Stimulated activated naive CD8-positive, alpha-beta T cell treated with anti-CD3 and anti-CD28 coated beads, Interleukin-15, amount 100 ng/mL, for 72 hours (primary cell): ENCODE measurements around the gene NPFF.
A peak's percentile ranks its signal among the peaks of the same experiment; 100 is the strongest.

Source experiments
- ATAC-seq: fragments of 150-1000 bp; cut with Tn5 transposase; 2 replicates; pipeline ENCODE4 v1.10.0; 2021; ENCODE audit warnings: mild to moderate bottlenecking, moderate library complexity
- DNase-seq, 2 donors: peaks; one replicate each; pipeline ENCODE4 v3.0.0; 2021 to 2022
- H3K27ac Mint-ChIP-seq, 2 donors: one replicate each; pipeline ENCODE4 v1.8.0; 2022; ENCODE audit warnings: mild to moderate bottlenecking in 2 of 2, mixed read lengths in 2 of 2, moderate library complexity in 2 of 2
- H3K27me3 Mint-ChIP-seq: one replicate; pipeline ENCODE4 v1.8.0; 2022; ENCODE audit warnings: mixed read lengths
- H3K4me1 Mint-ChIP-seq: one replicate; pipeline ENCODE4 v1.8.0; 2022; ENCODE audit warnings: mild to moderate bottlenecking, mixed read lengths
- H3K4me3 Mint-ChIP-seq, 2 donors: one replicate each; pipeline ENCODE4 v1.8.0; 2022; ENCODE audit warnings: mild to moderate bottlenecking in 2 of 2, mixed read lengths in 2 of 2, moderate library complexity in 1 of 2
- H3K9me3 Mint-ChIP-seq, 2 donors: one replicate each; pipeline ENCODE4 v1.8.0; 2022; ENCODE audit warnings: mixed read lengths in 2 of 2

Gene NPFF

GRCh38 chr12:53474819-53475218, 32.5 kb downstream of the NPFF start:
- Mint-ChIP-seq H3K27ac (peak overlapping the region; percentile 82 to 96), H3K27me3 (no peaks in the 10 kb centered on the region), H3K4me3 (peak overlapping the region; percentile 57 to 70), H3K9me3 (no peaks in the 10 kb centered on the region), H3K4me1 (peaks cover 67% of the 10 kb centered on the region)
- DNase-seq (no peak), ATAC-seq (peak; percentile 42)

DNA sequence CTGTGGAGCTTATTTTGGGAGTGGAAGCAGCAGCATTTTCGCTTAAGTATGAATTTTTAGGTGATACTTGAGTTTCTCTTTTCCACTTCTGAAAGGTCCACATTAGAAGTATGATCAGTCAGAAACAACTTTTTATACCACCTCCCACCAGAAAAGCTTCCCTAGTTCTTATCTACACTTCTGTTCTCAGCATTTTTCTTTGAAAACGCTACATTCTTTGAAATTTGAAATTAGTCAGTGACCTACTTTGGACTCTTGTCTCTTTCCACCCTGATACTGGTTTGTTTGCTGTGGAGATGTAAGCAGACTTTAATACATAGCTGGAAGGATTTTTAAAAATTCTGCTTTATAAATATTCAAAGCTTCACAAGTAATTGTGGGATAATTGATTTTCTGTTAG, 33.2 kb downstream of the NPFF start:
- ATAC-seq = no peak
- Mint-ChIP-seq H3K4me3 (peak overlapping the region; percentile 57 to 70), H3K27me3 (no peaks in the 10 kb centered on the region), H3K9me3 (no peaks in the 10 kb centered on the region), H3K27ac (peak overlapping the region in 1 of 2 donors; percentile 82), H3K4me1 (peaks cover 66% of the 10 kb centered on the region)
- no peak for DNase-seq

DNA sequence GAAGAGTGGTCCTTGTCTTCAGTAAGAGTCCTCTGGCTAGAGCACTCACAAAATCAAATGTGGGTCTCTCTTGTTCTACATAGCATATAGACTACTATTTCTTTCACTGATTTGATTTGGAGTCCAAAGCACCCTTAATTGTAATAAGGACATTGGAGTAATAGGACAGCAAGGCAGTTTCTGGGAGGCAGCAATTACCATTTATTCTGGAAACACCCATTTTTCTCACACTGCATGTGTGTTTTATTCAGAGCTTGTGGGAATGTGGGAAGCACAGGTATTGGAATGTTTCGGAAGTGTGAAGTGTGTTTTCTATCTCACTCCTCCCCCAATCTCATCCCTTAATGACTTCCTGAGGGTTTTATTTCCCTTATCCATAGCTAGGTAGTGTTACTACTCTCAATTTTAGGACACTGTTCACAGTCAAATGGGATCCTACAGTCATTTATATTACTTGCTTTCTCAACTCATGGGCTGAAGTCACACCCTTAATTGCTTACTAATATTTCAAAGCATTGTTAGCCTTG, 35.2 kb downstream of the NPFF start:
- H3K27me3 Mint-ChIP-seq = no peaks in the 10 kb centered on the region
- H3K27ac Mint-ChIP-seq = no peak overlapping the region
- DNase-seq (no peak), ATAC-seq (no peak)
- H3K9me3 Mint-ChIP-seq = no peaks in the 10 kb centered on the region
- H3K4me3 Mint-ChIP-seq = no peak overlapping the region
- peaks cover 78% of the 10 kb centered on the region for H3K4me1 Mint-ChIP-seq

- H3K4me1 Mint-ChIP-seq = peaks cover 67% of the 10 kb centered on the region
- no peaks in the 10 kb centered on the region for H3K9me3 Mint-ChIP-seq
- H3K4me3 Mint-ChIP-seq = no peak overlapping the region
- ATAC-seq (peak; percentile 24), DNase-seq (no peak)
- peak overlapping the region in 1 of 2 donors; percentile 72 for H3K27ac Mint-ChIP-seq
- H3K27me3 Mint-ChIP-seq = no peaks in the 10 kb centered on the region
These were observed 39.0 kb downstream of the NPFF start for GRCh38 chr12:53468282-53468681.

- Mint-ChIP-seq H3K4me1 (peaks cover 63% of the 10 kb centered on the region), H3K9me3 (no peaks in the 10 kb centered on the region), H3K27ac (peak overlapping the region in 1 of 2 donors; percentile 59), H3K4me3 (no peak overlapping the region), H3K27me3 (no peaks in the 10 kb centered on the region)
- ATAC-seq (no peak), DNase-seq (no peak)
These were observed 39.4 kb downstream of the NPFF start for GRCh38 chr12:53467880-53468279.

DNA sequence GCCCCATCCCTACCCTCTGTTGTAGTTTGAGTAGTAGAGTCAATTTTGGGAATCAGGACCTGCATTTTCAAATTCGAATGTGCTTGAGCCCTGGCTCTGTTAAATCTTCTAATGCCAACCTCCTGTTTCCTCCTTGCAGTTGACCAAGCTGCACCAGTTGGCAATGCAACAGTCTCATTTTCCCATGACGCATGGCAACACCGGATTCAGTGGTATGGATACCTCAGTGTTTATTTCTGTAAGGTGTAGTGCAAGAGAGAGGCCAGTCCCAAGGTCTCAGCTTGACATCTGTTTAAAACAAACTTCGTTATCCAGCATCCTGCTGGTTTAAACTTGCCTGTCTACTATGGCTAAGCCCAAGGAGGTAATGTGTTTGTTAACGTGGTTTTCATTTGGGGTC, 40.2 kb downstream of the NPFF start:
- H3K4me3 Mint-ChIP-seq = no peak overlapping the region
- peaks cover 61% of the 10 kb centered on the region for H3K4me1 Mint-ChIP-seq
- DNase-seq = no peak
- H3K27ac Mint-ChIP-seq = peak overlapping the region; percentile 35 to 62
- no peaks in the 10 kb centered on the region for H3K27me3 Mint-ChIP-seq
- no peak for ATAC-seq
- H3K9me3 Mint-ChIP-seq = no peaks in the 10 kb centered on the region

GRCh38 chr12:53466640-53467039, 40.6 kb downstream of the NPFF start:
- ATAC-seq = no peak
- Mint-ChIP-seq H3K27ac (peak overlapping the region; percentile 20 to 62), H3K4me3 (no peak overlapping the region), H3K27me3 (no peaks in the 10 kb centered on the region), H3K9me3 (no peaks in the 10 kb centered on the region), H3K4me1 (peaks cover 57% of the 10 kb centered on the region)
- DNase-seq = no peak

DNA sequence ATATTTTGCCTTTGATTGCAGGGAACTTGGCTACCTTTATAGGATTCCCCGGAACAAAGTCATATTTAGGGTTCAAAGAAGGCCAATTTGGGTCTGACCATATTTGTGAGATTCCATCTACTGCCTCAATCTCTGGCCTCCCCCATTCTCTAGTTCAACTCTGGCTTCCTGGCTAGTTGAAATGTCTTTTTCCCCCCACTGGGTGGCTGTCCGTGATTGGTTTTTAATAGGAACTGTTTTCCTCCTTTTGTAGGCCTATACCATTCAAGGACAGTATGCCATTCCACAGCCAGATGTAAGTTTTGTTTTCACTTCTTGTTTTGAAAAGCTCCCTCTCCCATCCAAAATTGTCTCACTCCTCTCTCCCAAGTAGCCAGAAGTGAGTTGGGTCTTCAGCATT, 41.6 kb downstream of the NPFF start:
- H3K27ac Mint-ChIP-seq = no peak overlapping the region
- no peak for DNase-seq
- no peaks in the 10 kb centered on the region for H3K9me3 Mint-ChIP-seq
- no peak for ATAC-seq
- no peaks in the 10 kb centered on the region for H3K27me3 Mint-ChIP-seq
- H3K4me1 Mint-ChIP-seq = peaks cover 56% of the 10 kb centered on the region
- no peak overlapping the region for H3K4me3 Mint-ChIP-seq

GRCh38 chr12:53464685-53465418, 42.4 kb downstream of the NPFF start:
- Mint-ChIP-seq H3K27ac (peak overlapping the region; percentile 48 to 74), H3K27me3 (no peaks in the 10 kb centered on the region)

DNA sequence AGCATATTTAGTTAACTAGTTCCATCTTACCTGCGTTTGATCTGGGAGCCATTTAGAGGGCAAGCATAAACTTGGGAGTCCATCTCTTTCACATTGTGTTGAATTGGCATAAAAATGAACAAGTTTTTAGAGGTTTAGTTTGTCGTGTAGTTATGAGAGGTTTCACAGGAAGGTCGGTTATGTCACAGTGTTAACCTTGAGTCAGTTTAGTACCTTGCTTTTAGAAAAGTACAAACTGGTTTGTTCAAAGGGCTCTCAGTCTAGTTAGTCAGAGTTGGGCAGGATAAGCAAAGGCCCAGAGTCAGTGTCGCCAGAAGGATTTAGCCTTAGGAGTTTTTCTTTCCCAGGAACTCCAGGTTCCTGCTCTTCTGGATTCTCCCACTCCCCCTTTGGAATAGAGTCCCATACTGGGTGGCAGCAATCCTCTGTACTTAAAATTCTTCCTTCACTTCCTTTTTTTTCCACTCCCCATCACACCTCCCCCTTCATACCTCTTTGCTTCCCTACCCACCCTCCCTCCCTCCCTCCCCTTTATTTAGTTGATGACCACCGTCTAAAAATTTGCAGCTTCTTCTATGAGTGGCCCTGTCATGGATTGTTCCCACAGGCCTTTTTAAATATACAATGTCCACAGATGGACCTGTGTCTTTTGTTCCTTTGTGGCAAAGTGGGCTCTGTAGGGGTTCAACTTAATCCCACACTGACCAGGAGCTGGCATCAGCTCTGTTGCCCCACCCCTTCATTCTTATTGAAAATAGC, 43.3 kb downstream of the NPFF start:
- DNase-seq (no peak), ATAC-seq (no peak)
- H3K27ac Mint-ChIP-seq = peak overlapping the region in 1 of 2 donors; percentile 63
- H3K4me3 Mint-ChIP-seq = no peak overlapping the region
- peaks cover 67% of the 10 kb centered on the region for H3K4me1 Mint-ChIP-seq
- H3K27me3 Mint-ChIP-seq = no peaks in the 10 kb centered on the region
- no peaks in the 10 kb centered on the region for H3K9me3 Mint-ChIP-seq

More at GRCh38 chr12:53464685-53465418, 42.4 kb downstream of the NPFF start:
- Mint-ChIP-seq H3K4me1 (peaks cover 59% of the 10 kb centered on the region), H3K9me3 (no peaks in the 10 kb centered on the region), H3K4me3 (no peak overlapping the region)
- ATAC-seq = no peak
- DNase-seq = no peak

DNA sequence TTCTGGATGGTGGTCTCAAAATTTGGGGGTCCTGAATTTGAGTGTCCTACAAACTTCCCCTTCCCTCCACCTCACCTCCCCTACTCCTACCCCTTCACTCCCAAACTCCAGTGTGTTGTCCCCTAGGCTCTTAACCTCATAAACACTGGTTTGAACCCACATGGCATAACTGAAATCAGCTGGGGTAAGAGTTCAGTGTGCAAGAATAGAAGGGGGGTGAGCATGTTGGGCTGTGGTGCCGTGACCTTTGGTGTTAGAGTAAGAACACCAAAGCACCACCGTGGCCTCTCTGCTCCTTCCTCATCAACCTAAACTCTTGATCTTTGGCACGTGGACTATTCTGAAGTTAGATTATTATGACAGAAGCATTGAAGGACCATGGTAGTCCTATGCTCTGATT, 44.3 kb downstream of the NPFF start:
- ATAC-seq (no peak), DNase-seq (no peak)
- H3K4me3 Mint-ChIP-seq = no peak overlapping the region
- no peak overlapping the region for H3K27ac Mint-ChIP-seq
- H3K27me3 Mint-ChIP-seq = no peaks in the 10 kb centered on the region
- no peaks in the 10 kb centered on the region for H3K9me3 Mint-ChIP-seq
- H3K4me1 Mint-ChIP-seq = peaks cover 66% of the 10 kb centered on the region

DNA sequence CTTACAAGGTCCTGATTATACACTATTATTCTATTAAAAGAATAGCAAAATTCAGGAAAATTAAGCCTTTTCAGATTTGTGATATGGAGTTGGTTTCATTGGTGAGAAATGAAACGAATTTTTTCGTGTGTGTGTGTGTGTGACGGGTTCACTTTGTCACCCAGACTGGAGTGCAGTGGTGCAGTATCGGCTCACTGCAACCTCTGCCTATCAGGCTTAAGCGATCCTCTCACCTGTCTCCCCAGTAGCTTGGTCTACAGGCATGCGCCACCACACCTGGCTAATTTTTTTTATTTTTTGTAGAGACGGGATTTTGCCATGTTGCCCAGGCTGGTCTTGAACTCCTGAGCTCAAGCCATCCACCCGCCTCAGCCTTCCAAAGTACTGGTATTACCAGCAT, 45.7 kb downstream of the NPFF start:
- Mint-ChIP-seq H3K4me1 (peaks cover 56% of the 10 kb centered on the region), H3K27me3 (no peaks in the 10 kb centered on the region), H3K9me3 (no peaks in the 10 kb centered on the region), H3K27ac (peak overlapping the region in 1 of 2 donors; percentile 59), H3K4me3 (no peak overlapping the region)
- ATAC-seq (no peak), DNase-seq (no peak)

- H3K27ac Mint-ChIP-seq = peak overlapping the region in 1 of 2 donors; percentile 91
- peaks cover 54% of the 10 kb centered on the region for H3K4me1 Mint-ChIP-seq
- H3K27me3 Mint-ChIP-seq = no peaks in the 10 kb centered on the region
- ATAC-seq (no peak), DNase-seq (no peak)
- no peaks in the 10 kb centered on the region for H3K9me3 Mint-ChIP-seq
- no peak overlapping the region for H3K4me3 Mint-ChIP-seq
These were observed 46.2 kb downstream of the NPFF start for GRCh38 chr12:53461059-53461458.

GRCh38 chr12:53459097-53459496, 48.2 kb downstream of the NPFF start:
- DNase-seq (no peak), ATAC-seq (no peak)
- H3K27me3 Mint-ChIP-seq = no peaks in the 10 kb centered on the region
- H3K4me3 Mint-ChIP-seq = no peak overlapping the region
- H3K9me3 Mint-ChIP-seq = no peaks in the 10 kb centered on the region
- peaks cover 69% of the 10 kb centered on the region for H3K4me1 Mint-ChIP-seq
- H3K27ac Mint-ChIP-seq = peak overlapping the region in 1 of 2 donors; percentile 29
